Raji (cell line): ENCODE data around the gene PET117.

Experiments
- POLR2A ChIP-seq: IDR thresholded peaks from 2 replicates; pipeline ENCODE4 v1.6.1; 2011; ENCODE audit warnings: low read depth, low read length, control low read depth; ENCODE audit not compliant: insufficient read depth

PET117 gene

DNA sequence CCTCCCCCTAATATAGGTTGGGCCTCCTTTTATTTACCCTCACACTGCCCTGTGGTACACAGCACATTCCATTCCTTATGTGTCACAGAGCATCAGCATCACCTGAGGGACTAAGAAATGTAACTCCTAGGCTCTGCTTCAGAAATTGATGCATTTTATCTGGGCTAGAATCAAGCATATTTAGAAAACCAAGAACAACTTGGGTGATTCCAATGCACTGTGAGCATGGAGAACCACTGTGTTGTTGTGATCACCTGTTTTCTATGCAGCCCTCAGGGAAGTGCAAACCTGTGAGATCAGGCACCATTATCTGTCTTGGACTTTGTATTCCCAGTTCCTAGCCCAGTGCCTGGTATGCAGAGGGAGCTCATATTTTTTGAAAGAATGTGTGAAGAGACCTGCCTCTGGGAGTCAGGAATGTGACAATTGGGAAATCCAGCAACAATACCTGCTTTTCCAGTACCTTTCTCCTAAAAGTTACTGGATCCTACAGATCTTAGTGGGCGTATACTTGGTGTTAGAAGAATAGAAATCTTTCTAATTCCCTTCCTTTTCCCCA lies 7.0 kb downstream of the PET117 start:
- no peak for TF ChIP-seq POLR2A

DNA sequence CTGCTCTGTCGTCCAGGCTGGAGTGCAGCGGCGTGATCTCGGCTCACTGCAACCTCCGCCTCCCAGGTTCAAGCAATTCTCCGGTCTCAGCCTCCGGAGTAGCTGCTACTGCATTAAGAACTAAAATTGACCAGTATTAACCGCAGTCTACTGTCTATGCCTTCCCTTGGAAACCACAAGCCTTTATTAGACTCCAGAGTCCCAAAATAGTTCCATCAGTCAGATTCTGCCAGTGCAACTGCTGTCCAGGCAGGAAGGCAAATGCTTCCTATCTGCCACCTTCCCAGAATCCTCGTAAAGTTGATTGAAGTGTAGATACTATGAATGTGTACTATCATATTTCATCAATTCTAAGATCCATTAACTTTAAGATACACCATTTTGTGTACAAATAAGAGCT lies 16.7 kb downstream of the PET117 start:
- no peak for TF ChIP-seq POLR2A

DNA sequence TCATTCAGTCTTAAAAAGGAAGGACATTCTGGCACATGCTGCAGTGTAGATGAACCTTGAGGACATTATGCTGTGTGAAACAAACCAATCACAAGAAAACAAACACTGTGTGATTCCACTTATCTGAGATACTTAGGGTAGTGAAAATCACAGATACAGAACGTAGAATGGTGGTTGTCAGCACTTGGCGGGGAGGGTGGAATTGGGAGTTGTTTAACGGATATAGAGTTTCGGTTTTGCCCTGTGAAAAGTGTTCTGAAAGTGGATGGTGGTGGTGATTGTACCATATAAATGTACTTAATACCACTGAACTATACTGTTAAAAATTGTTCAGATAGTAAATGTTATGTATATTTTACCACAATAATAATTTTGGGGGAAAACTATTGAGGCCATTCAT lies 18.4 kb downstream of the PET117 start:
- no peak for TF ChIP-seq POLR2A

DNA sequence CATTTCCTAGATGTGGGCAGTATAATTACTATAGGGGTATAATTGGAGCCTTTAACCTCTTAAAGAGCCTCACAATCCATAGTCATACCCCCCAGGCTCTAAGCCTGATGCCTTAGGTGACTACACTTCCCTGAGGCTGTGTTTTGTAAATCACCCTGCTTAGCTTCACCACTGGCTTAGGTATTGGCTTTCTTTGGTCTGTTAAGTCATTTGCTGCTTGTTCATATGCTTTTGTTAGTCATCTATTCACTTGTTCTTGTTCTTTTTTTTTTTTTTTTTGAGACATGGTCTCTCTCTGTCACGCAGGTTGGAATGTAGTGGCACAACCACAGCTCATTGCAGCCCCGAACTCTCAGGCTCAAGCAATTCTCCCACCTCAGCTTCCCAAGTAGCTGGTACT lies 26.7 kb downstream of the PET117 start:
- TF ChIP-seq POLR2A: no peak

DNA sequence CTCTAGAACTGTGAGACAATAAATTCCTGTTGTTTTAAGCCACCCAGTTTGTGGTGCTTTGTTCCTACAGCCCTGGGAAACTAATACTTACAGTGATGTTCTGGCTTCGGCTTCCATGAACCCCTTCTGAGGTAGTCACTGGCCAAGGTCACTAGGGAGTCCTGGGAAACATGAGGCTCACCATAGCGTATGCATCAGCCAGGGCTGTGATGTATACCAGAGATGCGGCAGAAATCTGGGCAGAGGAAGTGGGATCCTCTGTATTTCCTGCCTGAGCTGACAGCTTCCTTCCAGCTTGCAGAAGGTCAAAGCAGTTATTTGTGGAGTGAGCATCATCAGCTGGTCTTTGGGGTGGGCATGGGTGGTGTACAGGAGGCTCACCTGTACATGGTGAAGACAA lies 27.9 kb downstream of the PET117 start:
- TF ChIP-seq POLR2A: no peak

DNA sequence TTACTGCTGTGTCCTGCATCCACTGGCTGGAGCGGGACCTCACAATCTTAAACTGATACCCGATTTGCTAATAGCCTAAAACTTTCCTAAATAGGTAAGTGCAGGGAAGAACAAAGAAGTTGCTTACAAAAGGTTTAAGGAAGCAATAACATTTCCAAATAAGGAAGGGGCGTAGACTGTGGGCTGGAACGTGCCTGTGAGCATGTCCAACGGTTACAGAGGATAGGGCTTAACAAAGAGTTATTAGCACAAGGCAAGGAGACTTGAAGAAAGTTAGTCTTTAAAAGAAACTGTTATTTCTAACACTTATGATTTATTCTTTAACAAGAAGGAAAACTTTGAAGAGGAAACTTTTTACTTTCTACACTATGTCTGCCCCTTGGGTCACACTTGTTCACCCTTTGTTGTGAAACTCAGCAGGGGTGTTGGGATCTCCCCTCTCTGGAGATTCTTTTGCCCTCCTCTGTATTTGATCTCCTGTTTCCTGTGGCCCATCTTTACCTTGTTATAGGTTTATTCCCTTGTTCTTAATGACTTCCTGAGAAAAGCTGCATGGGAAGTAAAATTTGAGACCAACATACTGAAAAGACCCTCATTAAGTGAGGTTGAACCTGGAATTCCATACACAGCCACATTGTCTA lies 28.7 kb downstream of the PET117 start:
- TF ChIP-seq POLR2A: no peak

DNA sequence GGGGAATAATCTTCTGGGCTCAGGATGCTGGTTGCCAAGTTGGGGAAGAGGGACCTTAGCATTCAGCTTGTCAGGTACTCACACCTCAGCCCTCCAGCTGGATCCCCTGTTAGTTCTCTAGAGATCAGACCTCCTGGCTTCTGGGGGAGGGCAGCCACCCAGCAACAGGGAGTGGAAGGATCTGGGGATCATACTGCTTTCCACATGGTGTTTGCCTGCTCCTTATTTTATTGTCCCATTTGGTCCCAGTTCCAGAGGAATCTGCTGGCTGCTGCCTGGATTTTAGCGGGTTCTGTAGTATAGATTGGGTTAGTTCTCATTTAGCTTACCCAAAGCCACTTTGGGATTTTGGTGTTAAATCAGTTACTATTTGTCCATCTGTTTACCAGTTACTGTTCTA lies 29.3 kb downstream of the PET117 start:
- no peak for TF ChIP-seq POLR2A

DNA sequence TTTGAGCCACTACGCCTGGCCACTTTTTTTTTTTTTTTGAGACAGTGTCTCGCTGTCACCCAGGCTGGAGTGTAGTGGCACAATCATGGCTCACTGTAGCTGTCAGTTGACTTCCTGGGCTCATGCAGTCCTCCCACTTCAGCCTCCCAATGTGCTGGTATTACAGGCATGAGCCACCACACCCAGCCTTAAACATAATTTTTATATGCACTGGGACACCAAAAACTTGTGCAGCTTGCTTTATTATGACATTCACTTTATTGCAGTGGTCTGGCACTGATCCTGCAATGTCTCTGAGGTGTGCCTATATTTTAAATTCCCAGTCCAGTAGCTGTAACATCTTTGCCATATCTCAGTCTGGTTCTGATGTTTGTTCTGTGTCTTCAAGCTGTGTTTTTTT lies 34.7 kb downstream of the PET117 start:
- TF ChIP-seq POLR2A: no peak

DNA sequence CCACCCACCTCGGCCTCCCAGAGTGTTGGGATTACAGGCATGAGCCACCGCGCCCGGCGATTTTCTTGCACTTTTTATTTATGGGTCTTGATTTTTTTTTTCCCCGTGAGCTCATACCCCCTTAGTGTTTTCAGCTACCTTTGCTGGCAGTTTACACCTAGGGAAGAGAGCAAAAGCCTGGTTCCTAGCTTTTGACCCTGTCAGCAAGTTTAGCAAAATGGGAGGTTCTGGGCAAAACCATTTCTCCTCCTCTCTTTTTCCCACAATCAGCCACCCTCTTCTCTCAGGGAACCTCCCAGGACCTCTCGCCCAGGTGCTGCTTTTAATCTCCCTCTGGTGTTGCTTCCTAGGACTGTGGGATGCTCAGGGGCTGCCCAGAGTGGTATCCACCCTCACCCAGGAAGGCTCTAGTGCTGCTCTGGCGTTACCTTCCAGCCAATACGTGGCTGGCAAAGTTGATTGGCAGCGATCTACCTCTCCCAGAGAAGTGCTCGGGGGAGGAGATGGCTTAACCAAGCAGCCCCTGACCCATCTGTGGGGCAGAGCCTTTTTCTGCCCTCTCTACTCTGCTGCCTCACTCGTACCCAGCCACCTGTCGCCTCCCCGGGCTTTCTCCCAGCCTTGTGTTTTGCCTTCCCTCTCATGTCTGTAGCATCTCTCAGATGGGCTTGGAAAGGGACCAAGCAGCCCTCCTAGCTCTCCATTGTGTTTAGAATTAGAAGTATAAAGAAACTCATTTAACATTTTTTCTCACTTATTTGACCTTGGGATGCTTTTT lies 37.4 kb downstream of the PET117 start:
- no peak for TF ChIP-seq POLR2A

DNA sequence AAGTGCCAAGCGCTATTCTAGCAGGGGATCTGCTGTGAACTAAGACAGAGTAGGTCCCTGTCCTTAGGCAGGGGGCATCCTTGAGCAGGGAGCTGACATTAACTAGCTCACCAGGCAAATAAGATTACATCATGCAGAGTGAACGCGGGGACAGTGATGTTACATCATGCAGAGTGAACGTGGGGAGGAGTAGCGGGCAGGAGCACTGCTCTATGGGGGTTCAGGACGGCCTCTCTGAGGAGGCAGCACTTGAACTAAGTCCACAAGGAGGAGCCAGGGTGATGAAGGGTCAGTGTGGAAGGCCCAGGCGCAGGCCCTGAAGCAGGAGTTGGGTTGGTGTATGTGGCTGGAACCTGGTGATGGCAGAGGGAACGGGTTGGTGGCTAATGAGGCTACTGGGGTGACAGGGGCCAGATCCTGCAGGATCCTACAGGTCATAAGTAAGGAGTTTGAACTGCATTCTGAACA lies 38.7 kb downstream of the PET117 start:
- TF ChIP-seq POLR2A: no peak

DNA sequence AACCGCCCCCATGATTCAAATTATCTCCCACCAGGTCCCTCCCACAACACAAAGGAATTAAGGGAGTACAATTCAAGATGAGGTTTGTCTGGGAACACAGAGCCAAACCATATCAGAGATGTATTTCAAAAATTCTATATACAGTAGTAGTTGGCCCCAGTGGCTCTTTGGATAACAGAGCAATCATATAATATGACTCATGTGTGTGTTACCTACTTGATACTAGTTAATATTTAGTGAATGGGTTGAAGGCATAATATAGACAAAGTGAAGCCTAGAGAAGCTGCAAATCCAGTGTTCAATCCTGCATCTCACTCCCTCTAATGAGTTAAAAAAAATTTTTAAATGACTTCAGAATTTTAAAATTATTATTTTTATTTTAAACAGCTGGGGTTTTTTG lies 43.2 kb downstream of the PET117 start:
- TF ChIP-seq POLR2A: no peak

DNA sequence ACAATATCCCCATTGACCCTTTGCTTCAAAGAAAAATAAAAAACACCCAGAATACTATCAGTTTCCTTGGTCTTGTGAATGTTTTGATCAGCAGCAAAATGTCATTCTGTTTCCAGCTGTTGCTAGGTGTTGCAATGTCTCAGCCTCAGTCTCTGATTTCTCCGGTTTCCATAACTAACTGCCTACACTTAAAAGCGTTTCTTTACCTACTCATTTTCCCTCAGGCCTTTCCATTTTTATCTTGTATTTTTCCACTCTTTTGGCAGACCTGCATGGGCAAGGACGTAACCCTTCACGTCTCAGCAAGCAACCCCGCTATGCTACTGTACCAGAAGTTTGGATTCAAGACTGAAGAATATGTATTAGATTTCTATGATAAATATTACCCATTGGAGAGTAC lies 49.4 kb downstream of the PET117 start:
- no peak for TF ChIP-seq POLR2A

DNA sequence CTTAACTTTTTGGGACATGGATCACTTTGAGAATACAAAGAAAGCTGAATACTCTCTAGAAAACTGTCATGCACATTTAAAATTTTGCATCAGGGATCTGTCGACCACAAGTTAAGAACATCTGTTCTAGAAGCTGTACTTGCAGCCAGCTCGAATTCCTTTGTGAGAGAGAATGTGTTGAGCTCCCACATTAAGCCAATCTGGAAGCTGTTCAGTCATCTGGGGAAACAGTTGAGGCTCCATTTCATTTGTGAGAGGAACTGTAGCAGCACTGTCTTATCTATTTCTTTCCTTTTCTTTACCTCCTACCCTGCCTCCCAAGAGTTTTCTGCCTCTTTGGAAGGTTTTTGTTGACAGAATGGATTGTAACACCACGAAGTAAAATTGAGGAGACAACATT lies 50.8 kb downstream of the PET117 start:
- no peak for TF ChIP-seq POLR2A

DNA sequence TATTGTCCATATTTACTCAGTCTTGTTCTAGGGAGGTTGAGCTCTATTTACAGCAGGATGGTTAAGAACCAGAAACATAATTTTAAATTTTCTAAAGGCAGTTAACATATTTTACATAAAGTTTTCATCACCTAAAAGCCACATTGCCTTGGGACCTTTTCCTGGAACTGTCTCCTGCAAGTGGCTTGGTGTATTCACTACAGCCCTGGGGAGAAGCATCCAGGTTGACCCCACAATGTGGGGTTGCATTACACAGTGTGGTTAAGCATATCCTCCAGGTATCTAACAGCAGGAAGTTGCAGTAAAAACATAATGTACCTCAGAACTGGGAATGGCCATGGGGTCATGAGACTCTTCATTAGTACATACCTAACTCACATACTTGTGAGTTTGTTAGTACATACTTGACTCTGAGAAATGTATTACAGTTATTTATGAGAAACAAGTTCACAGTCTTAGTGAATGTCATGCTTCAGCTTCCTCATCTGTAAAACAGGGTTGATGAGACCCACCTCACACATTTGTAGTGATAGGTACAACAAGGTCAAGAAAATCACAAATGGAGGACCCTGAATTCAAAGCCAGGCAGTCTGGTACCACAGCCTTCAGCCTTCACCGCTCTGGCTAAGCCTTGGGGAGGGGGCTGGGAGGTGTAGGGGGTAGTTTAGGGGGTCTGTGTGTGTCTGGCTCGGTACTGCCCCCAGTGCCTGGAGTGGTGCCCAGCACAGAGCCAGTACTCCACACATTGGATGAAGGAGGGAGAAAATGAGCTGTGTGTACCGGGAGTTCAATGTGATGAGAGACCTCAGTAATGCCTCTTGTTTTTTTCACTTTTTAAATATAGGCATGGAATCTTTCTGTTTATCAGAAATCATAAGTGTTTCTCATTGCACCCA lies 52.9 kb downstream of the PET117 start:
- no peak for TF ChIP-seq POLR2A

DNA sequence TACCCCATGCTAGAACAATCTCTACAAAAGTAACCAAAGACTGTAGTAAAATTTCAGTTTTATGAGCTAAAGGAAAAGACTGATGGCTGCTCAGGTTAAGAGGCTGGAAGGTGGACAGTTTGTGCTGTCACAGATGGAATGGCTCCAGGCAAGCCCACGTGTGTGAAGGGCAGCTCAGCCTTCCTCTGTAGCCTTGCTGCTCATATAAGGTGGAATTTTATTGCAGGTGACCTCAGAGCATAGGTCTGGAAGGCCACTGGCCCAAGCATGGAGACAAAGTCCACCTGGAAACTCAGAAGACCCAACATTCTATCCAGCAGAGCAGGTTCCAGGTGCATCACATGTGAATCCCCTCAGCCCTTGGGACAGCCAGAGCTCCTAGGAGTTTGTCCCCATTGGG lies 53.6 kb downstream of the PET117 start:
- no peak for TF ChIP-seq POLR2A
